ENCODE results near the gene OR2M7. TPM values are rescaled to one million over a fixed set of nuclear protein-coding genes. Genes with fewer than 3 reads are reported as not detected.

Gene OR2M7
- polyA plus RNA-seq (2011; rRNA removed) (not detected in 2 replicates), polyA plus RNA-seq (2017; fragmentation: RNase III; extraction: RNeasy Plus Mini Kit Qiagen cat#74134 plus additional on column Dnase treatment) (not detected in 3 replicates), polyA minus RNA-seq (2011; rRNA and poly(A)+ RNA removed) (not detected in 2 replicates)
- not detected in 2 replicates for polyA plus RNA-seq (2012; cell fraction: cytosol; rRNA removed)
- polyA plus RNA-seq (2012; cell fraction: nucleus; rRNA removed) = not detected in 2 replicates

- TF ChIP-seq FOSB (CRISPR knock-in tag; IDR thresholded peaks at IDR 0.05) (no peak), KDM5A (IDR thresholded peaks at IDR 0.05) (no peak), BCL3 (IDR thresholded peaks at IDR 0.05) (no peak), EHMT2 (IDR thresholded peaks at IDR 0.05; ENCODE audit: low read depth) (no peak), NFE2L2 (conservative IDR thresholded peaks at IDR 0.05; ENCODE audit: low read length) (no peak), ZC3H11A (IDR thresholded peaks at IDR 0.05) (no peak), HEYL (CRISPR knock-in tag; IDR thresholded peaks at IDR 0.05) (no peak), PHF8 (IDR thresholded peaks at IDR 0.05; ENCODE audit: borderline replicate concordance, low read depth) (no peak), USF2 (IDR thresholded peaks at IDR 0.05) (no peak), RNF2 (IDR thresholded peaks at IDR 0.05; ENCODE audit: borderline replicate concordance, low read depth) (no peak), SMC3 (IDR thresholded peaks at IDR 0.05) (no peak)
- no peaks in the 10 kb centered on the region for H3K9me3 ChIP-seq
- FAIRE-seq (no peak), ATAC-seq (no peak), DNase-seq (ENCODE audit: low read depth in 1 of 2, low spot score in 1 of 2) (no peak)
- POLR2A ChIA-PET = no interaction called here
- no peaks in the 10 kb centered on the region for H3K4me1 ChIP-seq
- 9% methylated on average over 1 of the region's 1 CpG for WGBS (ENCODE audit: missing lambda C conversion rate)
- no peak within 1 kb of the TSS for H3K27ac ChIP-seq
- H3K4me3 ChIP-seq = no peak within 1 kb of the TSS
- CTCF ChIA-PET = no interaction called here
- no peak within 1 kb of the TSS for H3K4me2 ChIP-seq
These were observed at the start of gene OR2M7 for GRCh38 chr1:248324468-248324867. Gene OR2M7 (minus strand): TSS chr1:248324568. CDS start chr1:248324568, 0 bp downstream.

GRCh38 chr1:248373761-248374160 lies 49.4 kb upstream of the OR2M7 start:
- no peak for DNase-seq (ENCODE audit: low read depth in 1 of 2, low spot score in 1 of 2)
- no peak for FAIRE-seq
- WGBS (ENCODE audit: missing lambda C conversion rate) = 0% methylated on average over 4 of the region's 4 CpGs

More at GRCh38 chr1:248373761-248374160, 49.4 kb upstream of the OR2M7 start:
- Histone ChIP-seq H3K4me2 (no peak overlapping the region), H3K27ac (no peak overlapping the region), H3K4me1 (no peaks in the 10 kb centered on the region), H3K9me3 (peaks cover 3% of the 10 kb centered on the region; the same call in 1 of the 3 replicates), H3K4me3 (no peak overlapping the region)
- ChIA-PET POLR2A (no interaction called here), CTCF (no interaction called here)
- no peak for TF ChIP-seq FOSB (CRISPR knock-in tag; IDR thresholded peaks at IDR 0.05)
- TF ChIP-seq MYC (IDR thresholded peaks at IDR 0.05; ENCODE audit: borderline replicate concordance, low read length) = no peak
- TF ChIP-seq KDM1A (IDR thresholded peaks at IDR 0.05; ENCODE audit: low read depth) = no peak
- TF ChIP-seq HOXB13 (CRISPR knock-in tag; IDR thresholded peaks at IDR 0.05; ENCODE audit: low read depth) = no peak
- TF ChIP-seq REST (IDR thresholded peaks at IDR 0.05) = no peak
- TF ChIP-seq CBX8 (IDR thresholded peaks at IDR 0.05) = no peak
- TF ChIP-seq CHD4 (IDR thresholded peaks at IDR 0.05; ENCODE audit: borderline replicate concordance) = no peak
- TF ChIP-seq SMC3 (IDR thresholded peaks at IDR 0.05) = no peak
- no peak for TF ChIP-seq CHD2 (IDR thresholded peaks at IDR 0.05; ENCODE audit: low read length, partially characterized antibody)
- no peak for TF ChIP-seq KDM5A (IDR thresholded peaks at IDR 0.05)
- TF ChIP-seq FOXS1 (CRISPR knock-in tag; IDR thresholded peaks at IDR 0.05) = no peak
- no peak for TF ChIP-seq ZFP36 (IDR thresholded peaks at IDR 0.05; ENCODE audit: borderline replicate concordance, partially characterized antibody)
- no peak for TF ChIP-seq EHMT2 (IDR thresholded peaks at IDR 0.05; ENCODE audit: low read depth)
- no peak for TF ChIP-seq SREBF2 (IDR thresholded peaks at IDR 0.05)
- no peak for TF ChIP-seq CTCF (IDR thresholded peaks at IDR 0.05)
- TF ChIP-seq E2F6 (IDR thresholded peaks at IDR 0.05; ENCODE audit: borderline replicate concordance, low read depth) = no peak
- ATAC-seq = no peak

All from A549 (cell line).